HG03139 (cell line): ENCODE results near the gene CYB5RL.

Experiments used
- ATAC-seq: cut with Tn5 transposase; IDR thresholded peaks from one replicate; pipeline ENCODE4 v1.9.1; 2021; ENCODE audit not compliant: unreplicated experiment

Gene CYB5RL

GRCh38 chr1:54160351-54160750, 39.5 kb downstream of the CYB5RL start:
- ATAC-seq, result no peak

GRCh38 chr1:54159733-54160316, 40.0 kb downstream of the CYB5RL start:
- ATAC-seq, result no peak

GRCh38 chr1:54158071-54158470, 41.8 kb downstream of the CYB5RL start:
- no peak for ATAC-seq

GRCh38 chr1:54157401-54157800, 42.4 kb downstream of the CYB5RL start:
- ATAC-seq, result no peak

GRCh38 chr1:54156986-54157385, 42.8 kb downstream of the CYB5RL start:
- ATAC-seq, result no peak

GRCh38 chr1:54156201-54156600, 43.6 kb downstream of the CYB5RL start:
- ATAC-seq, result no peak

GRCh38 chr1:54153535-54154439, 46.0 kb downstream of the CYB5RL start:
- no peak for ATAC-seq

- ATAC-seq, result no peak
These were observed 47.1 kb downstream of the CYB5RL start, which contains the start of gene CDCP2 for GRCh38 chr1:54152696-54153095. CDCP2 (minus strand) TSS chr1:54153000; CDS start chr1:54152922, 78 bp downstream.

- no peak for ATAC-seq
These were observed 48.8 kb downstream of the CYB5RL start for GRCh38 chr1:54151013-54151412.
